GM19395 (cell line): ENCODE data around the gene TEX261.

Experiments used
- ATAC-seq: cut with Tn5 transposase; IDR thresholded peaks from one replicate; pipeline ENCODE4 v1.9.1; 2021; ENCODE audit warnings: mild to moderate bottlenecking, moderate library complexity; ENCODE audit not compliant: unreplicated experiment

Gene TEX261

GRCh38 chr2:70982971-70983370, 11.7 kb downstream of the TEX261 start:
- ATAC-seq: no peak

DNA sequence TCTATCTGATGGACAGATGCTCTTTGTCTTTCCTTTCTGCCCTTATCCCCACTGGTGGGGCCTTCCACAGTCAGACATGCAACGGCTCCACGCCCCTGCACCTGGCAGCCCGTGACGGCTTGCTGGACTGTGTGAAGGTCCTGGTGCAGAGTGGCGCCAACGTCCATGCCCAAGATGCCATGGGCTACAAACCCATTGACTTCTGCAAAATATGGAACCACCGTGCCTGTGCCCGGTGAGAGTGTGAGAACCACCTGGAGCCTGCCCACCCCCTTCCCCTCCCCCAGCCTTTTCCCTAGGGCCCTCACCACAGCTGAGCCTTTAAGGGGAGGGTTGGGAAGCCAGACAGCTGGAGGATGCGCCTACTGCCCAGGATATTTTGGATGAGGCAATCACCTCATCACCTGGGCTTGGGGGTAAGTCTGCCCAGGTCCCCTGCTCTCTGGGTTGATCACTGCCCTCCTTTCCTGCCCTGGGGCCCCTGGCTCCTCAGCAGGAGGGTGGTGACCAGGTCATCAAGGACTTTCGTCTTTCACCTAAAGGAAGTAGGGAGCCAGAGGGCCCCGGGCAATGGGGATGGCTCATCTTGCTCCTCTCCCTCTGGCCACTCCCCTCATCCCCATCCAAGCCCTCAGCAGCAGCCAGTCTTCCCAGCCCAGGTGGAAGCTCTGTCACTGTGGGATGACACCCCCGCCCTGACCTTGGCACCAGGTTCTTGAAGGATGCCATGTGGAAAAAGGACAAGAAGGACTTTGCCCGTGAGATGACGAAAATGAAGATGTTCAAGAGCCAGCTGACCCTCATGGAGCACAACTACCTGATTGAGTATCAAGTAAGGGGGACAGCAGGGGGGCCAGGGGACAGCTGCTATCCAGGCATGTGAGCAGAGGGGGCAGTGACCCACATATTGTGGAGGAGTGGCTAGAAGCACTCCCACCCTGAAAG, 12.5 kb downstream of the TEX261 start:
- no peak for ATAC-seq

DNA sequence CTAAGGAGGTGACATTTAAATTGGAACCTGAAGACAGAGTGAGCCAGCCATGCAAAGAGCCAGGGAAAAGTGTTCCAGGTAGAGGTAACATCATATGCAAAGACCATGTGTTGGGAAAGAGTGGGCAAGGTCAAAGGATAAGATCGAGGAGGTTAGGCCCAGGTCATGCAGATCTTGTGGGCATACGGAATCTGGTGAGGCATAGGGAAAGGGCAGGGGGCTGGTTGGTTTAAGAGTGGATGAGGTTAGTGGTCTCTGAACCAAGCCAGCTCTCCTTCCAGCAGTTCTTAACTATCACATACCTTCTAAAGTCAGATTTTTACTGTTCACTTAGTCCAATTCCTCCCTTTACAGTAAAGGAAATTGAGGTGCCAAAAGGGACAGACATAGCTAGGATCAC, 13.3 kb downstream of the TEX261 start:
- no peak for ATAC-seq

- no peak for ATAC-seq
Measured at GRCh38 chr2:70979626-70980025, 15.0 kb downstream of the TEX261 start.

DNA sequence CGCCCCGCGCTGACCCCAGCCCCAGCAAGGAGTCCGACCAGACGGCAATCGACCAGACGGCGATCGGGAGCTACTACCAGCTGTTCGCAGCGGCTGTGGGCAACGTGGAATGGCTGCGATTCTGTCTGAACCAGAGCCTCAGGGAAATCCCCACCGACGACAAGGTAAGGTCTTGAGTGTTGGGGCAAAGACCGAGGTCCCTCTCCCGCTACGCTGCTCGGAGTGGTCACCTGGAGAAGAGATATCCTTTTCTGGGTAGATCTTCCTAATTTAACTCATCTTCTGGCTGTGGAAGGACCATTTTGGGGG, 15.5 kb downstream of the TEX261 start:
- no peak for ATAC-seq

DNA sequence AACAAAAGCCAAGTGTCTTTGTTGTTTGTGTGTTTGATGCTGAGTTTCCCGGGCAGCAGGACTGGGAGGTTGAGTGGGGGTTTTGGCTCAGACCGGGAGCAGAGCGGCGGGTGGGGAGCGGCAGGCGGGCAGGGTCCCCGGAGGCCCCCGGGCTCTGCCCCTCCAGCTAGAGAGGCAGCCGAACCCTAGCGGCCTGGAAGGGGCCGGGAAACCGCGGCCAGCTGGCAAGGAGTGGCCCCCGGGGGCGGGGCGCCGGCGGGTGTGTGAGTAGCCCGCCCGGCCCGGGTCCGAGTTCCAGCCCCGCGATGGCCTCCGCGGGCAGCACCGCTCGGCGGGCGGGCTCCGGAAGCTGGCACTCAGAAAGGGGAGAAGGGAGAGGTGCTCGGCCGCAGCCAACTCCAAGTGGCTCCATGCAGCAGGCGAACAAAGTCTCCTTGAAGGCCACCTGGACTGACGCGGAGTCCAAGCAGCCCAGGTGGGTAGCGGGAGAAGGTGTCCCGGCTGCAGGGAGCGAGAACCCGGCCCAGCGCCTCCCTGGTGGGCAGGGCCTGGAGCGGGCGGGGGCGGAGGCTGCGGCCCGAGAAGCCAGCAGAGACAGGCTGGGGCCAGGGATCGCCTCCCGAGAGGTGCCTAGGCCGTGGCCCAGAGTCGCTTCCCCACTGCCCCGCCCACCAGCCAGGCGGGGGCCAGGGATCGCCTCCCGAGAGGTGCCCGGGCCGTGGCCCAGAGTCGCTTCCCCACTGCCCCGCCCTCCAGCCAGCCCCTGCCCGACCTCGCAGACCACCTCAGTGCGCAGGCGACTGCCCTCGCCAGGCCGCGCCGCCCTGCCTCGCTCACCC, 16.1 kb downstream of the TEX261 start, which contains the start of gene ANKRD53:
Gene ANKRD53 (plus strand): TSS at position 290 of the 839 bp plus-strand sequence. CDS start 16 bp downstream, at position 306.
- ATAC-seq: no peak

DNA sequence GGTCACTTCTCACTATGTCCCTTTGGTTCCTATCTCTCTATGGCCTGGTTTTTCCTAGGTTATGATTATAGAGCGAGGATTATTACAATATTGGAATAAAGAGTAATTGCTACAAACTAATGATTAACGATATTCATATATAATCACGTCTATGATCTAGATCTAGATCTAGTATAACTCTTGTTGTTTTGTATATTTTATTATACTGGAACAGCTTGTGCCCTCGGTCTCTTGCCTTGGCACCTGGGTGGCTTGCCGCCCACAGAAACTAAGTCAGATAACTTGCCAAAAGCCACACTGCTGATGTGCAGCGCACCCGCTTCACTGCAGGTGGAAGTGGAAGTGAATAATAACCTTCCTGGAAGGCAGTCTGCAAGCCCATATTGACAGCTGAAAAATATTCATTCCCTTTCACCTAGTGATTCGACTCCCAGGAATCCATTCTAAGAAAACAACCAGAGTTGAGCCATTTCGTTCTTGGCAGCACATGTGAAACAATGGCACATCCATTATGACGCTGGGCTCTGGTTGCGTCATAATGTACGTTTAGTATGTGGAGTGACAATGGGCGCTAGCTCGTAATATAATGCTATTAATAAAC, 17.0 kb downstream of the TEX261 start:
- no peak for ATAC-seq

GRCh38 chr2:70975237-70975636, 19.4 kb downstream of the TEX261 start:
- no peak for ATAC-seq

DNA sequence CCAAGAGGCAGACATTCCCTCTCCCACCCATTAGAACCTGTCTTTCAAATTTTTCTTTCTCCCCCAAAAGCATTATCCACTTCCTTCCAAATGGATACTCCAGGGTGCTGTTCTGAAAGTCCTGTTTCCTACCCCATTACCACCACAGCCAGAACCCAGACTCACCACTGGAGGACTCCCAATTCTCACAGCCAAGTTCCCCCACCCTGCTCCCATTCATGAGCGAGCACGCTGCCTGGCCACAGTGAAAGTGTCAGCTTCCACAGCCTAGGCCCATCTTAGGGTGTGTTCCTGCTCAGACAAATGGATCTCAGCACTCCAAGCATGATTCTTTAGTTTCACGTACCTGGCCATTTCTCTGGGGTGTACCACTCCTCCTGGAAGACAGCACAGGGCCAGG, 20.1 kb downstream of the TEX261 start:
- ATAC-seq: no peak

DNA sequence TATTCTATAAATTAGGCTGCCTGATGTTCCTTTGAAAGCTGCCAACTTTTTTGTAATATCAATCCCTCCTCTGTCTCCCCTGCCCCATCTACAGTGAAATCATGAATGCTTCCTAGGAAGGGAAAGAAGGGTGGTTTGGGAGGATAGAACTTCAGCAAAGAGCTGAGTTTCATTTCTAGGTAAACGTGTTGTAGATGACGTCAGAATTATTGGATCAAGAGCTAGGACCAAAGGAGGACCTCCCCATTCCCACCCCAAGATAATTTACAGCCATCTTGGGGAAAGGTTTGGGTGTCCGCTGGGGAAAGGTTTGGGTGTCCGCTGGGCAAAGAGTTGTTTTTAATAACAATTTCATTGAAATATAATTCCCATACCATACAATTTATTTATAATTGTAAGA, 27.5 kb downstream of the TEX261 start:
- ATAC-seq: no peak

- ATAC-seq: no peak
Measured at GRCh38 chr2:70966681-70967080, 28.0 kb downstream of the TEX261 start.

- ATAC-seq: no peak
Measured at GRCh38 chr2:70965506-70965905, 29.2 kb downstream of the TEX261 start.

GRCh38 chr2:70964596-70965386, 29.9 kb downstream of the TEX261 start:
- no peak for ATAC-seq

DNA sequence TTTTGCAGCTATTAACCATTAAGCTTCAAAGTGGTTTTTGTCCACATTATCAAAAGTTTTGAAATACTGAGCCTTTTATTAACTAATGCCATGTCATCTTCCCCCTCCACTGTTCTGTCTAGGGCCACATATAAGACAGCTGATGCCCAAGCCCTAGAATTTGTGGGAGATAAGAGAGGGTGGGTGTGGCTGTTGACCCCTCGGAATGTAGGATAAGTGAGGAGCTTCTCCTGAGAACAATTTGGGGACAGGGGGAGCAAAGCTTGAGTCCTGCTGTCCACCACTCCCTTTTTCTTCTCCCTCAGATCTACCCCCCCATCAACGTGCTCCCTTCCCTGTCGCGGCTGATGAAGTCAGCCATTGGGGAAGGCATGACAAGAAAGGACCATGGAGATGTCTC, 30.5 kb downstream of the TEX261 start:
- ATAC-seq: no peak

- ATAC-seq: no peak
Measured at GRCh38 chr2:70962885-70963878, 31.5 kb downstream of the TEX261 start.

DNA sequence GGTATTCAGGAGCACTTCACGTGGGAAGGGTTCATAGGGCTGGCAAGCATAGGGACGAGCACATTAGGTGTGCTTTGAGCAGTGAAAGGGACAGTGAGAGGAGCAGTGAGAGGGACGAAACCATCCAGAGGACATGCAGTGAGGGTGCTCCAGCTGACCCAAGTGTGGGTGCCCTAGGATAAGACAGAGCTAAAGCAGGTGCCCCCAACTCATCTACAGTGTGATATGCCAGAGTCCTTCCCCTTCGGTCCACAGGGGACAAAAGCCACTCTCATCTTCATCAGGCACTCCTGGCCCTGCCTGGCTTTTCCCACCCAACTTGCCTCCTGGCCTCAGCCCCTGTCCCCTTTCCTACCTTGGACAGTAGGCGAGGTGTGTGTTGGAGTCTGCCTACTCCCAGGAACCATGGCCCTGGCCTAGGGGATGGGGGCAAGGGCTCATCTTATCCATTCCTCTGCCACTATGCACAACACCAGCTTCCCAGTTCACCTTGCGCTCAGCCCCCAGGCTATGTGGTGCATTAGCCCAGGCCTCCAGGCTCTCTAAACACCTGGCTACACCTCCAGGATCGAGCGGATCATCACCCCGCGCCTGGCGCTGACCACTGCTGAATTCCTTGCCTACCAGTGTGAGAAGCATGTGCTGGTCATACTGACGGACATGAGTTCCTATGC, 32.3 kb downstream of the TEX261 start:
- no peak for ATAC-seq

DNA sequence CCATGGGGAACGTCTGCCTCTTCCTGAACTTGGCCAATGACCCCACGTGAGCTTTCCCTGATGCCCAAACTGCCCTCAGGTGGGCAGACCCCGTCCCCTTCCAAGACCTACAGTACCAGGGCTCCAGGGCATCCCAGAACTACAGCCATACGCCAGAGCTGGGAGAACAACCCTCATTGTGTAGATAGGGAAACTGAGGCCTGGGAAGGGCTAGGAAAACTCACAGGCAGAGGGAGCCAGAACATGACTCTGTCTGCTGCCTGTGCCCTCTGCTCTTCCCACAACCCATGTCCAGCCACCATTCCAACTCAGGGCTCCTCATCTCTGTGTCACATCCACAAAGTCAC, 33.1 kb downstream of the TEX261 start:
- no peak for ATAC-seq

- ATAC-seq: no peak
Measured at GRCh38 chr2:70960833-70961647, 33.6 kb downstream of the TEX261 start.
